Jurkat, Clone E6-1 (cell line): Measurements from ENCODE around the gene RGS7.
A peak's percentile ranks its signal among the peaks of the same experiment; 100 is the strongest.

ENCODE experiments used
- DNase-seq: peaks from one replicate; pipeline ENCODE4 v3.0.0-alpha.2; 2011; ENCODE audit warnings: low read depth, low spot score
- H3K4me3 ChIP-seq: 2 replicates; pipeline ENCODE4 v1.5.1; 2011; ENCODE audit warnings: mild to moderate bottlenecking, low read length, control low read depth, moderate library complexity

RGS7 gene

GRCh38 chr1:240833075-240833474, 523.9 kb downstream of the RGS7 start:
- H3K4me3 ChIP-seq = no peak overlapping the region
- no peak for DNase-seq

GRCh38 chr1:240831922-240832321, 525.1 kb downstream of the RGS7 start:
- no peak overlapping the region for H3K4me3 ChIP-seq
- DNase-seq = no peak

- no peak for DNase-seq
- no peak overlapping the region for H3K4me3 ChIP-seq
Observed at GRCh38 chr1:240831191-240831631, 525.8 kb downstream of the RGS7 start.

- DNase-seq = no peak
Observed at GRCh38 chr1:240829487-240829886, 527.5 kb downstream of the RGS7 start.

GRCh38 chr1:240827786-240828185, 529.2 kb downstream of the RGS7 start:
- no peak for DNase-seq
- no peak overlapping the region for H3K4me3 ChIP-seq

More at GRCh38 chr1:240829487-240829886, 527.5 kb downstream of the RGS7 start:
- no peak overlapping the region for H3K4me3 ChIP-seq

GRCh38 chr1:240824238-240824637, 532.8 kb downstream of the RGS7 start:
- no peak overlapping the region for H3K4me3 ChIP-seq
- DNase-seq = no peak

- H3K4me3 ChIP-seq = no peak overlapping the region
- DNase-seq = no peak
Observed at GRCh38 chr1:240823357-240823756, 533.6 kb downstream of the RGS7 start.

GRCh38 chr1:240821925-240822324, 535.1 kb downstream of the RGS7 start:
- H3K4me3 ChIP-seq = no peak overlapping the region
- DNase-seq = no peak

- DNase-seq = no peak
Observed at GRCh38 chr1:240820816-240821215, 536.2 kb downstream of the RGS7 start.

GRCh38 chr1:240816472-240816871, 540.5 kb downstream of the RGS7 start:
- no peak for DNase-seq
- no peak overlapping the region for H3K4me3 ChIP-seq

More at GRCh38 chr1:240820816-240821215, 536.2 kb downstream of the RGS7 start:
- no peak overlapping the region for H3K4me3 ChIP-seq

GRCh38 chr1:240813720-240814119, 543.3 kb downstream of the RGS7 start:
- H3K4me3 ChIP-seq = no peak overlapping the region
- DNase-seq = no peak

- no peak for DNase-seq
- no peak overlapping the region for H3K4me3 ChIP-seq
Observed at GRCh38 chr1:240811256-240811655, 545.7 kb downstream of the RGS7 start.

GRCh38 chr1:240808381-240808780, 548.6 kb downstream of the RGS7 start:
- DNase-seq = no peak
- no peak overlapping the region for H3K4me3 ChIP-seq

GRCh38 chr1:240806200-240806745, 550.7 kb downstream of the RGS7 start:
- H3K4me3 ChIP-seq = no peak overlapping the region
- no peak for DNase-seq

- H3K4me3 ChIP-seq = no peak overlapping the region
- DNase-seq = no peak
Observed at GRCh38 chr1:240804475-240804874, 552.5 kb downstream of the RGS7 start.

GRCh38 chr1:240803151-240803550, 553.9 kb downstream of the RGS7 start:
- DNase-seq = no peak
- no peak overlapping the region for H3K4me3 ChIP-seq

GRCh38 chr1:240802271-240802670, 554.7 kb downstream of the RGS7 start:
- no peak for DNase-seq
- H3K4me3 ChIP-seq = no peak overlapping the region

- no peak for DNase-seq
- H3K4me3 ChIP-seq = no peak overlapping the region
Observed at GRCh38 chr1:240801442-240801841, 555.6 kb downstream of the RGS7 start.

- DNase-seq = no peak
- H3K4me3 ChIP-seq = no peak overlapping the region
Observed at GRCh38 chr1:240800291-240800690, 556.7 kb downstream of the RGS7 start.

- no peak for DNase-seq
- no peak overlapping the region for H3K4me3 ChIP-seq
Observed at GRCh38 chr1:240797050-240797449, 560.0 kb downstream of the RGS7 start.

GRCh38 chr1:240794046-240794843, 562.8 kb downstream of the RGS7 start:
- no peak overlapping the region for H3K4me3 ChIP-seq
- peak; percentile 2 for DNase-seq
